HTR-8/SVneo (cell line): ENCODE data around the gene DDC.
"Not testable (repeated sequence)": the region's sequence is repeated elsewhere in the genome, so short reads cannot be mapped to it uniquely, and the experiment has no call there.

ENCODE experiments used
- DNase-seq: peaks from one replicate; pipeline ENCODE4 v3.0.0; 2011; ENCODE audit warnings: low spot score, mixed read lengths; ENCODE audit not compliant: insufficient read length
- FAIRE-seq: peaks from 2 replicates; lab custom pipeline; 2011; peaks lifted over from hg19 to GRCh38; lab: Jason Lieb, UNC

Gene DDC

DNA sequence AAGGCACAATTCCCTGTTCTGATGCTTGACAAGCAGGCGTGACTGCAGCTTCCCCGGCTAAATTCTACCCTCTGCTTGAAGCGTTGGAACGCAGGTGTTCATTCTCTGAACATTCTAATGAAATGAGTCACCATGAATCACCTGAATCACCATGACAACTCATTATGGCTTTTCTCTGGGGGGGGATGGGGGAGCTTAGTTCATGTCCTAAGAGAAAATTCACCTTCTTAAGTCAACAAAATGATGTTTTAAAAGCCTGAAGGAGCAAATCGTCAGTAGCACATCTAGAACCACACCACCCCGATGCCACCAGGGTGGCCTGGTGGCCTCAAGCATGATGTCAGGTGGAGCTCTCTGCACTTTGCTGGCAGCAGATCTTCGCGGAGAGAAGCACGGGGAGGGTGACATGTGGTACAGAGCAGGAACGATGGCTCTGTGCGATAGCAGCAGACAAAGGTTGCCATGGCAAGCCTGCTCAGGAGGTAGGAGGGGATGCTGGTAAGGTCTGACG, 33.7 kb downstream of the DDC start:
- DNase-seq: no peak
- no peak for FAIRE-seq

DNA sequence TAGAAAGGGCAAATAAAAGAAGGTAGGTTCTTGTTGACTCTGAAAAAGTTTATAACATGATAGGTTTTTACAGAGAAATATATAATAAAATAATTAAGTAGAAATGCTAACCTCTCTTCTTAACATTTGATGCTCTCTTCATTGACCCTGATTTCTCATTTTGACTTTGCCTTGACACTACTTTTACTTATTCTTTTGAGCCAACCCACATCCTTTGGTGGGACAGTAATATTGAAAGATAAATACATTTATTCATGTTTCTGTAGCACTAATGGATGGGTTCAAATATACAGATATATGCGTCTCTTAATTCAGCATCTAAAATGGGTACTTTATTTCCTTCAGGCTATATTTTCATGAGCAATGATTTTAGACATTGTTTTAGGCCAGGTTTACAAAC, 34.4 kb downstream of the DDC start:
- DNase-seq: no peak

DNA sequence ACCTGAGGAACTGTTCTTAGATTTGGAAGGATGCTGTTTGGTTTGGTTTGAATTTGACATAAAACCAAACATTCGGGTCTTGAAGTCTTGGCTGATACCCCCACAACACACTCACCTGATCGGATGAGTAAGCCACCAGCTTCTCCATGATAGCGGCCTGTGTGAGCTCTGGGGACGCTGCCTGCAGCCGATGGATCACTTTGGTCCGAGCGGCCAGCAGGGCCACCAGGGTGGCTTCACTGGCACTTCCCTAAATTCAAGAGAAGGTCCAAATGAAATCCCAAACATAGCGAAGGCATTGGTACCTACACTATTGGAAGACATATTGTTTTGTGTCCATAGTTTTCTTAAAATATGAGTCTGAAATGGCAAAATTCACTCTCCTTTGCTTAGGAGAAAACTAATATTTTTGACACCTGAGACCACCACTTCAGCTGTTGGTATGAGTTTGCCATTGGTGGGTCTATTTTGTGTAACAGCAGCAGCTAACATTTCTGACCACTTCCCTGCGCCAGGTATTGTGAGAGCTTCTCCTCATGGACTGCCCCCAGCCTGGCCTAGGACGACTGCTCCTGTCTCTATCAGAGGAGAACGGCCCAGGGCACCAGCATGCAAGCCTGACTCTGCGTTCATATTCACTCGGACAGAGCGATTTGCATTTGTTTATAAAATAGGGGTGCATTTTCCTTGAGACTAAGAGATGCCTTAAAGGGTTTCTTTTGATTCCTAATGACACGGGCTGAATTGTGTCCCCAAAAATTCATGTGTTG, 35.9 kb downstream of the DDC start:
- DNase-seq (no peak), FAIRE-seq (no peak)

More for the DNA sequence above, 34.4 kb downstream of the DDC start:
- no peak for FAIRE-seq

DNA sequence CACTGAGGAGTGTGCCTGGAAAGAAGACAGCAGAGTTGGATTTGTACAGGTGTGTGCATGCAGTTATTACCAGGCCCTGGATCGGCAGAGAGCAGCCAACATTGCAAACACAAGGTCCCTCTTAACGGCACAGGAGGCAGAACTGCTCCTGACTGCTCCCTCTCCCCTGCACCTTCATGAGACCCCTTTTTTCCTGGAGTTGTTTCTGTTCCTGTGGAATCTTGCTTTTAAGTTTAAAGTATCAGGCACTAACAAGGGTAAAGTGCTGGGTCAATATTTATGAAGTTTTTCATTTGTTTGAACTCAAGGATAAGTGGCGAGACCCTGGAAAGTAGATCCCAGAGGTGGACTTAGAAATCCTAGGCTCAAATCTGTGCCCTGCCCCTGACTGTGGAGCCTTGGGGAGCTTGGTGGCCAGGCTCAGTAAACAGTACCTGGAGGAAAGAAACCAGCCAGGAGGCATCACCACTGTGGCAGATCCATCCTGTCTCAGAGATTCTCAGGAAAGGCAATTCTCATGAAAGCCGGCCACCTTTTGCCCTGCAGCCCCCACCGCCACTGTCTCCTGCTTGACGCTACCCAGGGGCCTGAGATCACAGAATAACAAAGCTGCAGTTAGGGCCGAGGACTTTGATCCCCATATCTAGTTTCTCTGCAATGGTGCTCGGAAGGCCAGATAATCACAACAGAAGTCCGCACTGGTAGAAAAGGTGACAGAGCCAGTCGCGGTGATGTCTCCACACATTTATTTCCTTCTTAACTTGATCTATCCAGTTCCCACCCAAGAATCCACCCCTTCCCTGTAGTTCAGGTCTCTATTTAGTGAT, 36.7 kb downstream of the DDC start:
- DNase-seq (no peak), FAIRE-seq (no peak)

DNA sequence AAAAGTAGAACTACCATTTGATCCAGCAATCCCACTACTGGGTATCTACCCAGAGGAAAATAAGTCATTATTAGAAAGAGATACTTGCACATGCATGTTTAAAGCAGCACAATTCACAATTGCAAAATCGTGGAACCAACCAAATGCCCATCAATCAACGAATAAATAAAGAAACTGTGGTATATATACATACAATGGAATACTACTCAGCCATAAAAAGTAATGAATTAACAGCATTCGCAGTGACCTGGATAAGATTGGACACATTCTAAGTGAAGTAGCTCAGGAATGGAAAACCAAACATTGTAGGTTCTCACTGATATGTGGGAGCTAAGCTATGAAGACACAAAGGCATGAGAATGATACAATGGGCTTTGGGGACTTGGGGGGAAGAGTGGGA, 45.9 kb downstream of the DDC start:
- not testable (repeated sequence) for DNase-seq, FAIRE-seq

DNA sequence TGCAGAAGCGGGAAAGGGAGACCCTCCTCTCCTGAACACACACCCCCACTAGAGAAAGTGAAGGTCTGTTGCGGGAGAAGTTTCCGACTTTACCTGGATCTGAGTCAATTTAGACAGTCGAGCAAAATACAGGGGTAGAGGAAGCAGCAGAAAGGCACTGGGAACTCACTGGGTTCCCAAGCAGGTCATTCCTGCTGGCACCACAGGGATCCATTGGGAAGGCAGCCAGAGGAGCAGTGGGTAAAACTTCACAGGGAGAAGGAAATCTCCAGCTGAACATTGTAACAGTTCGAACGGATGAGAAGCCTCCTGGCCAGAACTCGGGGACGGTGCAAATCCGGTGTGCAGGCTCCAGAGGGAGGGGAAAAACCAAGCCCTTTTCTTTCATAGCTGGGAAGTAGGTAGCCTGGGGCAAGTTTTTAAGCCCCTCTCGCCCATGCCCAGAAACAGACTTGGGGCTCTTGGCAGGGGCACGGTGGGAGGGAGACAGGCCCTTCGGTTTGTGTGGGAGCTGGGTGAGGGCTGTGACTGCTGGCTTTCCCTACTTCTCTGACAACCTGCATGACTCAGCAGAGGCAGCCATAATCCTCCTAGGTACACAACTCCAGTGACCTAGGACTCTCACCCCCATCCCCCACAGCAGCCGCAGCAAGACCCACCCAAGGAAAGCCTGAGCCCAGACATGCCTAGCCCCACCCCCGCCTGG, 51.9 kb downstream of the DDC start:
- DNase-seq (no peak), FAIRE-seq (no peak)

DNA sequence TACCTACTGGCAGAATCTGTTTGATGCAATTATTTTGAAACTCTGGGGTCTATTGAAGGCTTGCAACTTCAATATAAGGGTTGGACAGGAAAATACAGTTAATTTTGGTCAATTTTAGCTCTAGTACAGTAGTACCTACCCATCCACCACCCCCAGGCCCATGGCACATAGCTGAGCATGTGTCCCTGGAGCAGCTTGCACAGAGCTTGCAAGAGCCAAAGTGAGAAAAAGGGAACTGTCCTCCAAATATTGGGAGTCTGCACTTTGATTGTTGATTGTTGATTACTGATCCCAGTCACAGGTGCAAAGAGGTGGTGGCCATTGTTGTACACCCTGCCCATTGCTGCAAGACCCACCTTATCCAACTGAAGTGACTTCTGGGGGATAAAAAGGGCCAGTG, 52.8 kb downstream of the DDC start:
- DNase-seq: no peak
- FAIRE-seq: no peak

DNA sequence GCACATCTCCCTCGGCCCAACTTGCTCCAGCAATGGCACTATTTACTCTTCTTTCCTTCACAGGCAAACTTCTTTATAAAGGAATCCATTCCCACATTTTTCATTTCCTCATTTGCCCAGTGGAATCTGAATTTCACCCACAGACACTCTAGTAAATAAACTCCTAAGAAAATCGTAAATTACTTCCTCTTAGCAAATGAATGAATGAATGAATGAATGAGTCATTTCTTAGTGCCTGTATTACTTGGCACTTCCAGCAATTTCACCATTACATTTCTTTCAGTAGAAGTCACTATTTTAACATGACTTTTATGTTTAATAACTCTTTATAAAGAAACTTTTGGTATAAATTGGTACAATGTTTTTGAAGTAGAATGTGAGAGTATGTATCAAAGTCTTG, 55.7 kb downstream of the DDC start:
- FAIRE-seq: no peak
- DNase-seq: no peak

DNA sequence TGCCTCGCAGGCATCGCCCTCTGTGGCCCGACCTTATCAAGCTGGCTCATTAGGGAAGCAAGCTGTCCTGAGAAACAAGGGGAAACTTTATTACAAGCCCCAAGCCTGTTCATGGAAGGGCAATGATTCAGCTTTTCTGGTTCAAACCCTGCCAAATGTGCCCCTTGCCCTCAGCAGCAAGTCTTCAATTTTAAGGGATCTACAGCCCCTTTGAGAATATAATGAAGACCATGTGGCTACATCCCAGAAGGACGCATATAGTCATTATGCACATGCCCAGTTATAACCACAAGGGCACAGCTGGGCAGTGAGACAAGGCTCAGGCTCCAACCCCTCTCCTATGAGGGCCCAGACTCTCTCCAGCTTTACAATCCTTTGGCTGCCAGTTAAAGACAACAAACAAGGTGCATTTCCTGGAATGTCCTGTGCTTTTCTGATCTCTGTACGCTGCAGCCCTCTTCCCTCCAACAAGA, 56.7 kb downstream of the DDC start:
- DNase-seq (no peak), FAIRE-seq (no peak)

DNA sequence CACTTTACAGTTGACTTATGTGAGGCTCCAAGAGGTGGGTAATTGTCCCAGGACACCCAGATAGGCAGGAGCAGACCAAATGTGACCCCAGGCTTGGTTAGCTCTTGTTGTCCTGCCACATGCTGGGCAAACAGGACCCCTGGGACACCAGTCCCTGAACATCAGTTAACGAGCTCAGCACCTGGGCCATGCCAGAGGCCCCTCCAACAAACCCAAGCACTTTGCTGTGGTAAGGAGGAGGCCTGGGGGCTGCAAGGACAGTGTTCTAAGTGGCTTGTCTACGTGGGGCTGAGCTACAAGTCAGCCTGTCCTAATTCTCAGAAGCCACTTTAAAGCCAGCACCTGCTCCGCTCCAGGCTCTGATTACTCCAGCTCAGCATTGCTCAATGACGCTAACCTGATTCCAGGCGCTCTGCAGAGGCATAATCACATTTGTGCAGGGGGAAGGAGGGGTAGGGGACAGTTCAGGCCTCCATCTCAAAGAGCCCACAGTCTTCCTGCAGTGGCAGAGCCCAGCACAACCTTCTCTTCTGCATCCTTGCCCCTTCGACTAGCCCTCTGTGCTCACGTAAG, 57.2 kb downstream of the DDC start:
- DNase-seq (no peak), FAIRE-seq (no peak)

DNA sequence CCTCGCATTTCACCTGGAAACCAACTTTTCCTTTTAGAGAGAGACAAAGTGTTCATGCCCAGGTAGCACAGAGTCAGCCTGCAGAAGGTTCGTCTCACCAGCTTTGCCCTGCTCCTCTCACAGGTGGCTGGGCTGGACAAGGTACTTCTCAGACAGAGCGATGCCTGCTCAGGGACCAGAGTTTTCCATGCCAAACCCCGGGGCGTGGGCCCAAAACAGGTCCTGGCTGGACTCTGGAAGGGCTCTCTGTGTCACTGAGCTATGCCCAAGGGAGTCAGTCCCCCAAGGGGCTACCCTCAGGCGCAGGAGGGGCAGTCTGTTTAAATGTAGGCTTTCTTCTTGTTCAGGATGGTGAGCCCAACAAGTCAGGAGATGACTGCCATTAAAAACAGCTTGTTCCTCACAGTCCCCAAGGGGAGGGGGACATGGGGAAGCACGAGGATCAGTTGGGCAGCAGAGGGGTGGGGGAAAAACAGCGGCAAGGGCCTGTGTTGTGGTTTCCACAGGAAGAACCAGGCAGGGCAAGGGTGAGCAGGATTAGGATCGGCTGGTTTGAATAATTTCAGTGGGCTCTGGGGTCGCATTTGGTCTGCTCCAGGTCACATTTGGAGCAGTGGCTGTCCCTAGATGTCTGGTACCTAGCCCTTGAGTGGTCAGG, 59.5 kb downstream of the DDC start:
- FAIRE-seq (no peak), DNase-seq (no peak)

DNA sequence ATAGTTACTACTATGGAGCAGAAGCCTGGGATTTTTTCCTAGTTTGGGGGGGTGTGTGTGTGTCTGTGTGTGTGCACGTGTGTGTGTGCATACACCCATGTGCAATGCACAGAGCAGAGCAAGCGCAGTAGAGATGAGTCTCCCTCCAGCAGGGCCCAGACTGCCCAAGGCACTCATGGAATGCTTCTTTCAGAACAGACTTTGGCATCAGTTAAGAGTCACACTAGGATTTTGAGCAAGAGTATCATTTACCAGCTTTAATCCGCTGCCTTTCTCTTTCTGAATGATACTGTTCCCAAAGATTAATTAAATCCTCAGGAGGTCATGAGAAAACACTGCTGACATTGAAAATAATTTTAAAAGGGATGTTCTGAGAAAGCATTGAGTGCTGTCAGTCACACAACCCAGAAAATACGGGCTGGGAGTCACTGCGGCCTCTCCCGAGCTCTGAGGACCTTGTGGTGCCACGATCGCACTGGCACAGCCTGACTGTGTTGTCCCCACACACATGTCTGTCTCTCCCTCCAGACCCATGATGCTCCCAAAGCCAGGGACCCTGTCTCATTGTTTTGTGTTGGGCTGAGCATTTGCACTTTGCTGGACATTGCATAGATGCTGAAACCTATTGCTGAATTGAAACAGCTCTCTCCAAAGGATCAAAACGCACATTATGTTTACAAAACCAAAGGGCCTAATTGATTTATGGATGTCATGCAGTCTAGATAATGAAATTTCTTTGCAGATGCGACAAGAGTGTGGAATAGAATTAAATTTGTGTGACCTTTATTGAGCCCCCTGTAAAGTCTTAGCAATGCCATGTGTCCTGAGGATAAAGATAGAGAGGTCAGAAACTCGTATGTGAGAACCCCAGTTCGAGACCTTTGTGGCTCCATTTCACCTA, 60.3 kb downstream of the DDC start:
- DNase-seq (no peak), FAIRE-seq (no peak)

DNA sequence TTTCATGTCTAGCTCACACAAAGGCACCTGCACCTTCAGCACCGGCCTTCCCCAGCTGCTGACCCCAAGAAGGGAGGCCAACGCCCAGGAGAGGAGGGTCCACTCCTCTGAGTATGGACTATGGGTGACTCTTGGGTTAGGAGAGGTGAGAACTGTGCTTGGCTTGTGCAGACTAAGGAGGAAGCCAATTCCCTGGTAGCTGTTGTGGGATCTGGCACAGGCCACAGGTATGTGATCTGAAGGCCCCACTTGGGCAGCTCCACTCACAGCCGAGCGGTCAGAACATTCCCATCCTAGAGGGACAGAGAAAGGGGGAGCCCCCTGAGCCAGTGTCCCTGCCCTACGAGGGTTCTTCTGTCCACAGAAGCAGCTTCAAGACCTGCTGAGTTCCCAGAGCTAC, 62.3 kb downstream of the DDC start:
- no peak for FAIRE-seq

DNA sequence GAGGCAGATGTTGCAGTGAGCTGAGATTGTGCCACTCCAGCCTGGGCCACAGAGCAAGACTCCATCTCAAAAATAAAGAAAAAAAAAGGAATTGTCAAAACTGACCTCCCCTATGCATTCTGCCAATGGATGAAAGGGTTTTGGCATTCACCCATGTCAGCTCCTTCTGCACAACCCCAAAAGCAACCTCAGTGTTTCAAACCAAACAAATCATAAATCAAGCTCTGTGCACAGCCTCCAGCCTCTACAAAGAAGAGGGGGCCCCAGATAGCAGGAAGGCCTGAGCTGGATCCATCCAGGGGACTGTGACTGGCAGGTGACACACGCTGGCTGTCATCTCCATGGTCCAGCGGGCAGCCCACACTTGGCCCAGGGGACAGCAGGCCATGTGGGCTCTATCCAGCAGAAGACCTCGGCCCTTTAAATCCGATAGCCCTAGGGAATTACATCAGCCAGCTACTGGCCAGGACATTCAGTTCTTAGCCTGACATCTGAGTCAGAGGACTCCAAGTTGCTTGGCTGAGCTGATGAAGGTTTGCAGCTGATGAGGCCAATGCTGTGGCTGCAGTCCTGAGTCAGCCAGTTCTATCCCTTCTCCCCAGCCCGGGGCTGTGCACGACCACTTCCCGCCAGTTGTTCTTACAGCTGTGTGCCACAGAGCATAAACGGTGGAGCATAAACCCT, 63.1 kb downstream of the DDC start:
- FAIRE-seq (no peak), DNase-seq (peak; percentile 10)

More for the DNA sequence above, 62.3 kb downstream of the DDC start:
- DNase-seq: no peak

DNA sequence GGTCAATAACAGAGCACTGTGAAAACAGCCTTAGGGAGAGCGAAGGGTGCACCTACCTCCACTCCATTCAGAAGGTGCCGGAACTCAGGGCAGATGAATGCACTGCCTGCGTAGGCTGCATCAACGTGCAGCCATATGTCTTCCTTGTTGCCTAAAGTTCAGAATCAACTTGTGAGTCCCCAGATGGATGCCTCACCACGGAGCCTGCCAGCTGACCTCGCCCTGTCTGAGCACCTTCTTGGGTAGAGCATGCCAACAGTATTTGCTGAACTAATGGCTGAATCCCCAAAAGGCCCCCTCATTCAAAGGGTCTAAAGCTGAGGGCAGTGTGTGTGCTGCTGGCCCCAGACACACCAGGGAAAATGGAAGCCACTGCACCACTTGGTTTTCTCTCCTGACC, 66.1 kb downstream of the DDC start:
- FAIRE-seq (no peak), DNase-seq (no peak)

DNA sequence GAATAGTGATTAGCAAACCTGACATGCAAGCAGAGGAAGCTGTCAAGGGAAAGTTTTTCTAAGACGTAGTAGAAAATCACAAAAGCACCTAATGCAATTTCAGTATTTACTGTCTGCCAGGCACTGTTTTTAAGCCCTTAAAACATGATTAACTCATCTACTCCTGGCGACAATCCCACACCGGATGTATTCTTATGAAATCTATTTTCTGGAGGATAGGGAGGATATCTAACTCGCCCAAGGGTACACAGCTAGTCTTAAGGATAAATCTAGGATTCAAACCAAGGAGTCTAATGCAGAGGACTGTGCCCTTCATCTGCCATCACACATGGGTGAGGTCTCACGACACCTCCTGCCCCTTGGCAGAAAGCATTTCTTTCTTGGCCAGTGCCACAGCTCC, 67.2 kb downstream of the DDC start:
- FAIRE-seq (no peak), DNase-seq (no peak)

DNA sequence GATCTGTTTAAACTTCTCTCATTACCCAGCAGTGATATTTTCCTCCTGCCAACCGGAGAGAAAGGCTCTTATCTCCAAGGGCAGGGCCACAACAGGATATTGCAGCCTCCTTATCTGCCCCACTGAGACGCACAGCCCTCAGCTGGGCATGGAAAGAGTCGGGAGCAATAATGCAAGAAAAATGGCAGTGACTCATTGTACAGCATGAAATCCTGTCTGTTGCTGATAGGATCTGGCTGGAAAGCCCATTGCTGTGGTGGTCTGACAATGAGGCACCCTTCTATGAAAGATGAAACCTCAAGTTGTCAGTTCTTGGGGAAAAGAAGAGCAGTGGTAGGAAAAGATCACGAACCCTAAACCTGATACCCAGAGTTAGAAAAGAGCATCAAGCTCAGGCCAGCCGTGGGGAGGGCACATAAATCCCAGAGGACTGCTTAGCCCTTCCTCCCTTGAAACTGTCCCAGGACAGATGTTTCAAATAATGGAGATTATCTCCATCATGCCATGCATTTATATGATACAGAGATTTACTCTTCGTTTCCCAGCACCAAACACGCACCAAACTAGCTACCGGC, 68.0 kb downstream of the DDC start:
- DNase-seq: no peak

DNA sequence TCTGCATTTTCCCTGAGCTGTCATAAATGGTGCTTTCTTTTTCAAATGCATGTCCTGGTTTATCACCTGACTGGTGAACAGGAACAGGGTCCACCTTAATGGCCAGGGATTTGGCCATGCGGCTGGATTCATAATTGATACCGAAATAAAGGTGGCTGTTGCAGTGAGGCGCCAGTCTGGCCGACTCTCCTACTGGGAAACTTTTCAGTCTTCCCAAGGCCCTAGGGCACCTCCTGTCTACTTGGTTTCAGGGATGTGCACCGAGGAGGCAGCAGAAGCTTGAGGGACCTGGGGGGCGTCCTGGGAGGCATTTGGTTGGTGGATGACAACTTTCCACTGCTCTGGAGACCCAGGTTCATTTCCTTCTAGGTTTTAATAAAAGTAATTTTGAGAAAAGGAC, 68.6 kb downstream of the DDC start:
- FAIRE-seq (no peak), DNase-seq (no peak)

More for the DNA sequence above, 68.0 kb downstream of the DDC start:
- FAIRE-seq: no peak
